K562 (cell line): ENCODE measurements around the gene C13orf46. TPM values are rescaled to one million over a fixed set of nuclear protein-coding genes. Genes with fewer than 3 reads are reported as not detected.

Experiments
- ATAC-seq: fragments of 200-7000 bp; cut with Tn5 transposase; 3 replicates; pipeline ENCODE4 v1.9.1; 2020; ENCODE audit warnings: moderate library complexity
- Bru-seq: library from RNA; stranded (reverse); fragments of 400-500 nt; gene quantifications from one replicate; lab custom pipeline; 2021; lab: Mats Ljungman, UMichigan
- BruChase-seq, 2 experiments: library from RNA; stranded (reverse); fragments of 400-500 nt; gene quantifications; one replicate each; lab custom pipeline; 2021; lab: Mats Ljungman, UMichigan
- BruUV-seq: library from RNA; stranded (reverse); fragments of 400-500 nt; replicated peaks from 2 replicates; lab custom pipeline; 2021; lab: Mats Ljungman, UMichigan
- CTCF ChIA-PET: fragments of 300-600 bp; formaldehyde crosslinking; extraction: SDS; loops from one replicate; lab custom pipeline; 2021; ENCODE audit warnings: low intra/inter-chr PET ratio; lab: Yijun Ruan, JAX
- POLR2A ChIA-PET: fragments of 300-600, 350-650 bp; sonication (Branson Sonifier 250); formaldehyde crosslinking; extraction: SDS; loops from one replicate; lab custom pipeline; 2021; ENCODE audit warnings: antibody characterized with exemption, inconsistent platforms; lab: Yijun Ruan, JAX
- DNase-seq, 4 experiments: peaks; one replicate each; pipeline versions ENCODE4 v3.0.0 to v3.0.0-alpha.2; 2011 to 2018; ENCODE audit warnings: low spot score in 3 of 4, mixed read lengths in 3 of 4; ENCODE audit errors: extremely low read depth in 1 of 4
- FAIRE-seq: peaks from 2 replicates; lab custom pipeline; 2011; peaks lifted over from hg19 to GRCh38; lab: Jason Lieb, UNC
- H2AFZ ChIP-seq: 2 replicates; pipeline ENCODE4 v1.6.0; 2011; ENCODE audit warnings: low read depth, low read length, control low read depth, inconsistent platforms
- H3K27ac ChIP-seq: fragments of 200-600 bp; 3 replicates; pipeline ENCODE4 v1.8.0; 2011; ENCODE audit warnings: low read depth, mild to moderate bottlenecking, control low read depth, inconsistent platforms, low read length, moderate library complexity, mixed read lengths; ENCODE audit errors: extremely low read depth
- H3K27me3 ChIP-seq, 2 experiments: fragments of 300-600 bp in 1 of 2; 2 replicates in 1 of 2; 3 replicates in 1 of 2; pipeline versions ENCODE4 v1.6.0 to v1.8.0; 2011; ENCODE audit warnings: inconsistent platforms in 2 of 2, low read length in 2 of 2, mild to moderate bottlenecking in 1 of 2, mixed read lengths in 1 of 2, moderate library complexity in 1 of 2; ENCODE audit not compliant: control insufficient read depth in 2 of 2, insufficient read depth in 2 of 2
- H3K36me3 ChIP-seq: fragments of 300-600 bp; 3 replicates; pipeline ENCODE4 v1.8.0; 2011; ENCODE audit warnings: mild to moderate bottlenecking, low read length, inconsistent platforms; ENCODE audit not compliant: control insufficient read depth, insufficient read depth
- H3K4me1 ChIP-seq, 2 experiments: fragments of 200-600 bp in 1 of 2; replicated peaks in 1 of 2; 2 replicates in 1 of 2; 3 replicates in 1 of 2; pipeline versions ENCODE4 v1.5.1 to v1.8.0; 2011; ENCODE audit warnings: inconsistent platforms in 2 of 2, low read length in 2 of 2, mild to moderate bottlenecking in 1 of 2, mixed read lengths in 1 of 2, moderate library complexity in 1 of 2; ENCODE audit not compliant: control insufficient read depth in 2 of 2, insufficient read depth in 2 of 2
- H3K4me2 ChIP-seq: 2 replicates; pipeline ENCODE4 v1.6.1; 2011; ENCODE audit warnings: low read length, control low read depth, inconsistent platforms, mixed read lengths; ENCODE audit not compliant: insufficient read depth
- H3K4me3 ChIP-seq: fragments of 200-600 bp; sonication (generic), shearing (Covaris generic); 2 replicates; pipeline ENCODE4 v1.5.1; 2016; ENCODE audit warnings: control low read depth, inconsistent platforms
- H3K79me2 ChIP-seq: fragments of 200-600 bp; 3 replicates; pipeline ENCODE4 v1.8.0; 2011; ENCODE audit warnings: low read length, inconsistent platforms; ENCODE audit not compliant: control insufficient read depth, insufficient read depth
- H3K9ac ChIP-seq, 2 experiments: 2 replicates each; pipeline versions ENCODE4 v1.6.0 to v1.6.1; 2011; ENCODE audit warnings: low read depth in 2 of 2, low read length in 2 of 2, control low read depth in 1 of 2, inconsistent platforms in 1 of 2, mild to moderate bottlenecking in 1 of 2, mixed read lengths in 1 of 2; ENCODE audit not compliant: insufficient read depth in 1 of 2
- H3K9me1 ChIP-seq: one replicate; pipeline ENCODE4 v1.6.0; 2011; ENCODE audit warnings: inconsistent platforms, mild to moderate bottlenecking, low read length, moderate library complexity; ENCODE audit not compliant: control insufficient read depth, insufficient read depth
- H3K9me3 ChIP-seq: replicated peaks from 2 replicates; pipeline ENCODE4 v1.5.1; 2011; ENCODE audit warnings: low read depth, low read length, inconsistent platforms; ENCODE audit not compliant: control insufficient read depth, insufficient read depth
- H4K20me1 ChIP-seq: replicated peaks from 2 replicates; pipeline ENCODE4 v1.6.1; 2011; ENCODE audit warnings: low read length, inconsistent platforms, mixed read lengths; ENCODE audit not compliant: control insufficient read depth, insufficient read depth
- HNRNPLL ChIP-seq: fragments of 200-400 bp; formaldehyde crosslinking; IDR thresholded peaks from 2 replicates; pipeline ENCODE4 v1.6.1; 2017; ENCODE audit warnings: low read length, low read depth, mild to moderate bottlenecking; ENCODE audit not compliant: poor library complexity, severe bottlenecking
- KAT7 ChIP-seq: sonication (generic); formaldehyde crosslinking; IDR thresholded peaks from 2 replicates; pipeline ENCODE4 v1.8.0; 2022; ENCODE audit warnings: missing genetic modification reagents, mild to moderate bottlenecking, borderline replicate concordance
- YBX1 ChIP-seq: fragments of 450-650 bp; IDR thresholded peaks from 2 replicates; pipeline ENCODE4 v1.7.1; 2016; ENCODE audit warnings: mild to moderate bottlenecking
- ZNF146 ChIP-seq: IDR thresholded peaks from one replicate; pipeline ENCODE4 v1.6.1; 2018; ENCODE audit warnings: missing compliant biosample characterization; ENCODE audit not compliant: unreplicated experiment
- ZNF766 ChIP-seq: fragments of 200-800 bp; sonication (Bioruptor generic); conservative IDR thresholded peaks from 2 replicates; pipeline ENCODE4 v1.6.1; 2016; ENCODE audit warnings: missing genetic modification characterization, missing compliant biosample characterization
- WGBS: fragments of 100-300 bp; shearing (Covaris generic); methylation state at CpG from one replicate; pipeline ENCODE4 v1.1.6; 2016; ENCODE audit warnings: low coverage, mixed read lengths; ENCODE audit not compliant: insufficient coverage; ENCODE audit errors: missing lambda C conversion rate; 5-methylcytosine and 5-hydroxymethylcytosine counted together
- in situ Hi-C: fragments of 300-500 bp; cut with MboI; formaldehyde crosslinking; loops from 4 replicates; pipeline ENCODE4 v1.15.0; 2018; ENCODE audit warnings: inconsistent platforms, mixed read lengths
- intact Hi-C: fragments of 100-400 bp; cut with micrococcal nuclease; formaldehyde crosslinking; loops from 2 replicates; pipeline ENCODE4 v1.14.2; 2022
- long read RNA-seq, 3 experiments: library from polyadenylated mRNA in 2 of 3; library from RNA in 1 of 3; unstranded in 2 of 3; stranded (forward) in 1 of 3; transcript quantifications; one replicate each; pipeline ENCODE4 v2.0.0, GENCODE V29; 2019 to 2022
- polyA minus RNA-seq, 3 experiments: library from RNA; depleted of rRNA, polyadenylated mRNA; stranded (reverse); fragments of >200 nt; gene quantifications; 2 replicates each; pipeline ENCODE4 v1.2.3, GENCODE V29; 2011
- polyA plus RNA-seq, 8 experiments: library from polyadenylated mRNA; depleted of rRNA in 4 of 8; stranded (reverse) in 5 of 8; unstranded in 3 of 8; fragments of >200 nt; fragmentation: Nextera tagmentation in 2 of 8; fragmentation: Illumina TruSeq in 1 of 8; extraction: Ambion mirVana in 2 of 8; extraction: Trizol in 1 of 8; gene quantifications; 2 replicates each; pipeline versions ENCODE4 v1.2.1 to v1.2.3, GENCODE V29; 2011 to 2014; ENCODE audit warnings: inconsistent platforms in 1 of 8, missing spikeins in 1 of 8
- total RNA-seq, 7 experiments: library from RNA; depleted of rRNA in 6 of 7; stranded (reverse); fragments of >200 nt in 6 of 7; fragmentation: Illumina TruSeq in 2 of 7; extraction: Trizol in 2 of 7; gene quantifications; 2 replicates each; pipeline versions ENCODE4 v1.2.1 to v1.2.3, GENCODE V29; 2011 to 2021; ENCODE audit warnings: low replicate concordance in 1 of 7
- TF ChIP-seq, protein P1 (sequence below): fragments of 450-650 bp; IDR thresholded peaks from 2 replicates; pipeline ENCODE4 v1.7.1; 2018; ENCODE audit warnings: mild to moderate bottlenecking, low read depth; ENCODE audit not compliant: partially characterized antibody

Gene C13orf46
- 0.26 and 0.49 TPM in 2 replicates for total RNA-seq (2011; cell fraction: chromatin; rRNA removed; ENCODE audit: low replicate concordance)
- total RNA-seq (2011; cell fraction: nucleolus; rRNA removed): 0.13 and 0.33 TPM in 2 replicates
- 0.22 and 0.23 TPM in 2 replicates for total RNA-seq (2011; cell fraction: nucleoplasm; rRNA removed)
- total RNA-seq (2014; rRNA removed) (0.05 TPM in 1 of 2 replicates, not detected in the other), total RNA-seq (2014; rRNA removed; fragmentation: Illumina TruSeq; extraction: Trizol) (not detected in 2 replicates), total RNA-seq (2015; rRNA removed; fragmentation: Illumina TruSeq; extraction: Trizol) (0.04 TPM in 1 of 2 replicates, not detected in the other), total RNA-seq (2021) (0.13 and 0.24 TPM in 2 replicates), polyA plus RNA-seq (2011; rRNA removed) (not detected in 2 replicates), polyA plus RNA-seq (2014; fragmentation: Illumina TruSeq; extraction: Trizol) (0.06 and 0.10 TPM in 2 replicates), polyA plus RNA-seq (2014; fragmentation: Nextera tagmentation; extraction: Ambion mirVana) (not detected), polyA plus RNA-seq (2014; rRNA removed) (0.05 TPM in 2 replicates), polyA minus RNA-seq (2011; rRNA and poly(A)+ RNA removed) (not detected in 2 replicates), Bru-seq, nascent RNA (percentile 29 among the genes with signal in this experiment), BruChase-seq, experiment 1, labeled RNA remaining after a 2-hour chase (percentile 42 among the genes with signal in this experiment), BruChase-seq, experiment 2, labeled RNA remaining after a 6-hour chase (percentile 36 among the genes with signal in this experiment)
- 0.03 and 0.06 TPM in 2 replicates for polyA plus RNA-seq (2011; cell fraction: cytosol; rRNA removed)
- 0.11 TPM in 2 replicates for polyA plus RNA-seq (2011; cell fraction: nucleus; rRNA removed)
- 0.13 and 0.36 TPM in 2 replicates for polyA plus RNA-seq (2012)
- polyA minus RNA-seq (2011; cell fraction: cytosol; rRNA and poly(A)+ RNA removed): not detected in 2 replicates
- polyA minus RNA-seq (2011; cell fraction: nucleus; rRNA and poly(A)+ RNA removed): 0.11 TPM in 1 of 2 replicates, not detected in the other
- long read RNA-seq, experiment 1: 0 reads
- long read RNA-seq, experiment 2: 0 reads
- long read RNA-seq, experiment 3: 0 reads

DNA sequence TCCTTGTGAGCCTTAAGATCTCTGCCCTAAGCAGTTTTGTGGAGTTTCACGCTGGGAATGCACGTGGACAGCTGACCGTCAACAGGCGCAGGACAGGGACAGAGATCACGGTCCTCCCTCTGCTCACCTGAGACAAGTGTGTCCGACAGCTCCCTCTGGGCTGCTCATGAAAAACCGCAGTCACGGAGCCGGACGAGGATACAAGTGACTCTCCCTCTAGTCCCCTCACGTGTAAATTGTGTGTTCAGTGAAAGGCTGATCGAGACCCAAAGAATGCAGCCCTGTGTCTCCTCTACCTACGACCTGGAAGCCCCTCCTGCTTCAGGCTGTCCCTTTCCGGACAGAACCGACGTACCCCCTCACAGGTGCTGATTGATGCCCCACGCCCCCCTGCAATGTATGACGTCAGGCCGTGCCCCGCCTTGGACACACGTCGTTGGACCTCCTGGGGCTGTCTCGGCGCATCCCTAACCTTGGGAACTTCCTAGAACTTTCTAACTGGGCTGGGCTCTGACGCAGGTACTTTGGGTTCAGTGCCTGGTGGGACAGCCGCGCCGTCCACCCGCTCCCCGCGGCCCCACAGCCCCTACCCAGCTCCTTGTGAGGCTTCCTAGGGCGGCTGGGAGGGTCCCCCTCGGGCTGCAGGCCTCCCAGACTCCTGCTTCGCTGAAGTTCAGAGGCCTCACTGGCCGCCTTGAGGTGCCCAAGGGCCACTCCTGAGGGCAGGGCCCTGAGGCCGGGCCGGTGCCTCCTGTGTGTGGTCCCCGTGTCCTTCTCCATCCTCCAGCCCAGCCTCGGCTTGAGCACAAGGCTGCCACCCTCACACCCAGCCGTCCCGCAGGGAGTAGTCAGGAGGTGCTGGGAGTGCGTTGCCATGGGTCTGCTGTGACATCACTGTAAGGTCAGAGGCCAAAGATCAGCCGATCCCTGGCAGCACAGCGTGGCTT lies at the start of gene C13orf46:
Gene C13orf46 (minus strand): TSS at position 859 of the 947 bp plus-strand sequence. CDS start 79 bp downstream, at position 780.
- FAIRE-seq (no peak), ATAC-seq (no peak), DNase-seq (no peak)
- Histone ChIP-seq H3K9me3 (no peaks in the 10 kb centered on the region), H3K4me3 (no peak within 1 kb of the TSS), H3K27me3 (no peaks in the 10 kb centered on the region), H3K9me1 (no peaks in the 10 kb centered on the region), H3K9ac (no peak within 1 kb of the TSS), H2AFZ (no peak within 1 kb of the TSS), H3K27ac (no peak within 1 kb of the TSS), H3K79me2 (no peaks in the 10 kb centered on the region), H3K4me2 (no peak within 1 kb of the TSS), H3K36me3 (peaks cover 6% of the 10 kb centered on the region; the same call in 1 of the 3 replicates), H4K20me1 (no peaks in the 10 kb centered on the region), H3K4me1 (no peaks in the 10 kb centered on the region)
- POLR2A ChIA-PET: no interaction called here
- WGBS: 84% methylated on average over 24 of the region's 44 CpGs
- in situ Hi-C loops (no loop called here), intact Hi-C loops (no loop called here)
- CTCF ChIA-PET: no interaction called here
- BruUV-seq: no TSS peak
- TF ChIP-seq ZNF766 (CRISPR knock-in tag) (no peak), KAT7 (CRISPR knock-in tag) (no peak), HNRNPLL (no peak), YBX1 (no peak), ZNF146 (CRISPR knock-in tag) (no peak)
- TF ChIP-seq, protein P1, sequence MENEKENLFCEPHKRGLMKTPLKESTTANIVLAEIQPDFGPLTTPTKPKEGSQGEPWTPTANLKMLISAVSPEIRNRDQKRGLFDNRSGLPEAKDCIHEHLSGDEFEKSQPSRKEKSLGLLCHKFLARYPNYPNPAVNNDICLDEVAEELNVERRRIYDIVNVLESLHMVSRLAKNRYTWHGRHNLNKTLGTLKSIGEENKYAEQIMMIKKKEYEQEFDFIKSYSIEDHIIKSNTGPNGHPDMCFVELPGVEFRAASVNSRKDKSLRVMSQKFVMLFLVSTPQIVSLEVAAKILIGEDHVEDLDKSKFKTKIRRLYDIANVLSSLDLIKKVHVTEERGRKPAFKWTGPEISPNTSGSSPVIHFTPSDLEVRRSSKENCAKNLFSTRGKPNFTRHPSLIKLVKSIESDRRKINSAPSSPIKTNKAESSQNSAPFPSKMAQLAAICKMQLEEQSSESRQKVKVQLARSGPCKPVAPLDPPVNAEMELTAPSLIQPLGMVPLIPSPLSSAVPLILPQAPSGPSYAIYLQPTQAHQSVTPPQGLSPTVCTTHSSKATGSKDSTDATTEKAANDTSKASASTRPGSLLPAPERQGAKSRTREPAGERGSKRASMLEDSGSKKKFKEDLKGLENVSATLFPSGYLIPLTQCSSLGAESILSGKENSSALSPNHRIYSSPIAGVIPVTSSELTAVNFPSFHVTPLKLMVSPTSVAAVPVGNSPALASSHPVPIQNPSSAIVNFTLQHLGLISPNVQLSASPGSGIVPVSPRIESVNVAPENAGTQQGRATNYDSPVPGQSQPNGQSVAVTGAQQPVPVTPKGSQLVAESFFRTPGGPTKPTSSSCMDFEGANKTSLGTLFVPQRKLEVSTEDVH: no peak
